Measurements from ENCODE around the gene RASA1.

Gene RASA1

DNA sequence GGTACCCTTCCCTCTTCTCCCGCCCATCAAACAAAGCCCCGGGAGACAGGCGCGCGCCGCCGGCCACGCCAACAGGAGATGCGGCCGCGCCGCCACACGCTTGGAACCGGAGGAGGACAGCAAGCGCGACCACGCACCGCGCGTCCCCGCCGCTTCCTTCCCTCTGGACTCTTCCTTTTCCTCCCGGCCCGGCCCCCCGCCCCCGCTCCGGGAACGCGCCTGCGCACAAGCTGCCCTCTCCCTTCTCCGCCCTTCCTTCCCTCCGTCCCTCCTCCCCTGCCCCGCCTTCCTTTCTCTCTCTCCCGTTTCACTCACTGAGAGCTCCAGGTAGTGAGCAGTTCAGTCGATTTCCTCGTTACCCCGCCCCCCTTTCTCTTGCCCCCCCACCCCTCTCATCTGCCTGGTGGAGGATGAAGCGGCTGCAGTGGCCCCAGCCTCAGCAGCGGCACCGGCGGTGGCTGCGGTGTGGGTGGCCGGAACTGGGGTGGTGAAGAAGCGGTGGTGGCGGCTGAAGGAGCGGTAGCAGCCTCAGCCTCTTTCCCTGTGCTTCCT lies at the start of gene RASA1:
Gene RASA1 (plus strand): TSS at position 310 of the 552 bp plus-strand sequence. CDS start 569 bp downstream, outside the sequence.
- peak within 1 kb of the TSS; percentile 90 for H3K4me3 ChIP-seq (ENCODE audit: low read depth, low read length)
- peak; percentile 90 for DNase-seq (ENCODE audit: low read depth)
- TF ChIP-seq, protein P1, sequence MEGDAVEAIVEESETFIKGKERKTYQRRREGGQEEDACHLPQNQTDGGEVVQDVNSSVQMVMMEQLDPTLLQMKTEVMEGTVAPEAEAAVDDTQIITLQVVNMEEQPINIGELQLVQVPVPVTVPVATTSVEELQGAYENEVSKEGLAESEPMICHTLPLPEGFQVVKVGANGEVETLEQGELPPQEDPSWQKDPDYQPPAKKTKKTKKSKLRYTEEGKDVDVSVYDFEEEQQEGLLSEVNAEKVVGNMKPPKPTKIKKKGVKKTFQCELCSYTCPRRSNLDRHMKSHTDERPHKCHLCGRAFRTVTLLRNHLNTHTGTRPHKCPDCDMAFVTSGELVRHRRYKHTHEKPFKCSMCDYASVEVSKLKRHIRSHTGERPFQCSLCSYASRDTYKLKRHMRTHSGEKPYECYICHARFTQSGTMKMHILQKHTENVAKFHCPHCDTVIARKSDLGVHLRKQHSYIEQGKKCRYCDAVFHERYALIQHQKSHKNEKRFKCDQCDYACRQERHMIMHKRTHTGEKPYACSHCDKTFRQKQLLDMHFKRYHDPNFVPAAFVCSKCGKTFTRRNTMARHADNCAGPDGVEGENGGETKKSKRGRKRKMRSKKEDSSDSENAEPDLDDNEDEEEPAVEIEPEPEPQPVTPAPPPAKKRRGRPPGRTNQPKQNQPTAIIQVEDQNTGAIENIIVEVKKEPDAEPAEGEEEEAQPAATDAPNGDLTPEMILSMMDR (conservative IDR thresholded peaks at IDR 0.05; ENCODE audit: low read depth, low read length): no peak

DNA sequence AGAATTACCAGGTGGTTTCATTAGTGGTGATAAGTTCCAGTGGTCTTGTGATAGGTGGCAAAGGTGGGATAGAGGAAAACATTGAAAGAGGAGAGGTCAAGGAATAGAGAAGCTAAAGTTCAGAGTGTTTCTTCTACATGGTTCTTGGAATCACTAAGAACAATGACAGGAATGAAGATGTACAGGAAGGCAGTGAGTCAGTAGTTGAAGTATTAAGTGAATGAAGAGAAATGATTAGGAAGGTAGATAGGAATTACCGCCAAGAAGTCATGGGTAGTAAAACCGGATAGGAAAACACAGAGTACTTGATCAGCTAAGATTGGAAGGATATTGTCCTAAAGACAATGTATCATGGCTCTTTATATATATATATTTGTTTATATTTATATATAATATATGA lies 37.9 kb upstream of the RASA1 start:
- TF ChIP-seq, protein P1 (conservative IDR thresholded peaks at IDR 0.05; ENCODE audit: low read depth, low read length): no peak
- H3K4me3 ChIP-seq (ENCODE audit: low read depth, low read length): no peak overlapping the region
- peak; percentile 59 for DNase-seq (ENCODE audit: low read depth)

DNA sequence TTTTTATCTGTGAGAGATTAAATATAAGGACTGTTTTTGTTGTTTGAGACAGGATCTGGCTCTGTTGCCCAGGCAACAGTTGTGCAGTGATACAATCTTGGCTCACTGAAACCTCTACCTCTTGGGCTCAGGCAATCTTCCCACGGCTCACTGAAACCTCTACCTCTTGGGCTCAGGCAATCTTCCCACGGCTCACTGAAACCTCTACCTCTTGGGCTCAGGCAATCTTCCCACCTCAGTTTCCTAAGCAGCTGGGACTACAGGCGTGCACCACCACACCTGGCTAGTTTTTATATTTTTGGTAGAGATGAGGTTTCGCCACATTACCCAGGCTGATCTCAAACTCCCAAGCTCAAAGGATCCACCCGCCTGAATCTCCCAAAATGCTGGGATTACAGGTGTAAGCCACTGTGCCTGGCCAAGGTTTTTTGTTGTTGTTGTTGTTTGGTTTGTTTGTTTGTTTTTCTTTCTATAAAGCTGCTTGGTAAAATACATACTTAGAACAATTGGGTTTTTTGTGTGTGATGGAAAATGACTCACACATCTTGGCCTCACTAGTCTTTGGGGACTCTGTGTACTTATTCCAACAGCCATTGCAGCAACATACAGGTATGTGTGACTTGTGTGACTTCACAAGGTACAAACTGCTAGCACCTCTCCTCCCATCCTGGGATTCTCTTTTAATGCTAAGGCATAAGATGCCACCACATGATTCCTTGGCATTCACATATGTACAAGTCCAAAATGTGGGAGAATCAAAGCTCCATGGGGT lies 36.5 kb upstream of the RASA1 start:
- H3K4me3 ChIP-seq (ENCODE audit: low read depth, low read length): no peak overlapping the region
- TF ChIP-seq, protein P1 (conservative IDR thresholded peaks at IDR 0.05; ENCODE audit: low read depth, low read length): no peak
- DNase-seq (ENCODE audit: low read depth): peak; percentile 44

DNA sequence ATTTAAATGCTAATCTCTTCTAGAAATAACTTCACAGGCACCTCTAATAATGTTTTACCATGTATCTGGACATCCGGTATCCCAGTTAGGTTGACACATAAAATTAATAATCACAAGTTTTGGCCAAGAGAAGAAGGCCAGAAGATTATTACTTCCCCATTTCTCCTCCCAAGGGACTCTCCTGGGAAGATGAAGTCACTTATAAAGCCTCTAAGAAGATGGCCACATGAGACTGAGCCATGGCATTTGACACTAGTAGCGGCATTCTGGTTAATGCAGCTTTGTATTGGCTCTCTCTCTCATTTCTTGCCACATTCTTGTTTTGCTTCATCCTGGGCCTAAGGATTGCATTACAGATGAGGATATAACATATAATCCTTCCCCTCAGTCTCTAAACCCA lies 34.5 kb upstream of the RASA1 start:
- no peak overlapping the region for H3K4me3 ChIP-seq (ENCODE audit: low read depth, low read length)
- DNase-seq (ENCODE audit: low read depth): no peak
- TF ChIP-seq, protein P1 (conservative IDR thresholded peaks at IDR 0.05; ENCODE audit: low read depth, low read length): no peak

DNA sequence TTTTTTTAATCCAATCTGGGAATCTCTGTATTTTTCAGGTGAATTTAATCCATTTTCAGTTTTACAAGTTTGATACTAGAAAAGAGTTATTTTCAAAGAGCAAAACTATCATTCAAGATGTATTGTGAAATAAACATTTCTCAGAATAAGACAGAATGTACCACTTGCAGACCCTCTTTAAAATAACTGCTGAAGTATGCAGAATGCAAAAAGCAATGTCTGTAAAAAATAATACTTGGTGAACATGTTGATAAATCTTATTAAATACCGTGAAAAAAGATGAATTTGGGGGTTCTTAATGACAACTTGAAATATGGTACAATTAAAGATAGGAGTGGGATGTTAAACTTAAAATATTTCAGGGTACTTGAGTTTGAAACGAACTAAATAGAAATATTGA lies 26.1 kb upstream of the RASA1 start:
- DNase-seq (ENCODE audit: low read depth): no peak
- H3K4me3 ChIP-seq (ENCODE audit: low read depth, low read length): no peak overlapping the region
- TF ChIP-seq, protein P1 (conservative IDR thresholded peaks at IDR 0.05; ENCODE audit: low read depth, low read length): no peak

DNA sequence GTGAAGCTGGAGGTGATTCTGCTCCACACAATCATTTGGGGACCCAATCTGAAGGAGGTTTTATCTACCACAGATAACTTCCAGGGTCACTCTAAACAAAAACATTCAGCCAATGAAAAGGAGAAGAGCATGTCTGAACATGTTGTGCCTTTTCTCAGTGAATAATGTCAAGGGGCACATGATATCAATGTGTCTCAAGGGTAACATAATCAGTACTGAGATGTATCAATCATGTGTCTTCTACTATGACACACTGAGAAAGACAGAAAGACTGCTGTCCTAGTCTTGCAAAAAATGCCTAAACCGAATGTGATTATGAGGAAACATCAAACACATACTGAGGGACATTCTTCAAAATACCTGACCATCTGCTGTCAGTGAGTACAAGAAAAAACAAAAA lies 25.4 kb upstream of the RASA1 start:
- no peak overlapping the region for H3K4me3 ChIP-seq (ENCODE audit: low read depth, low read length)
- TF ChIP-seq, protein P1 (conservative IDR thresholded peaks at IDR 0.05; ENCODE audit: low read depth, low read length): no peak
- no peak for DNase-seq (ENCODE audit: low read depth)

All from choroid plexus epithelial cell (primary cell).